HG02610 (cell line): ENCODE data around the gene ATXN1.

Experiments
- ATAC-seq: cut with Tn5 transposase; IDR thresholded peaks from one replicate; pipeline ENCODE4 v1.9.1; 2021; ENCODE audit warnings: mild to moderate bottlenecking, moderate library complexity; ENCODE audit not compliant: unreplicated experiment

The ATXN1 gene

DNA sequence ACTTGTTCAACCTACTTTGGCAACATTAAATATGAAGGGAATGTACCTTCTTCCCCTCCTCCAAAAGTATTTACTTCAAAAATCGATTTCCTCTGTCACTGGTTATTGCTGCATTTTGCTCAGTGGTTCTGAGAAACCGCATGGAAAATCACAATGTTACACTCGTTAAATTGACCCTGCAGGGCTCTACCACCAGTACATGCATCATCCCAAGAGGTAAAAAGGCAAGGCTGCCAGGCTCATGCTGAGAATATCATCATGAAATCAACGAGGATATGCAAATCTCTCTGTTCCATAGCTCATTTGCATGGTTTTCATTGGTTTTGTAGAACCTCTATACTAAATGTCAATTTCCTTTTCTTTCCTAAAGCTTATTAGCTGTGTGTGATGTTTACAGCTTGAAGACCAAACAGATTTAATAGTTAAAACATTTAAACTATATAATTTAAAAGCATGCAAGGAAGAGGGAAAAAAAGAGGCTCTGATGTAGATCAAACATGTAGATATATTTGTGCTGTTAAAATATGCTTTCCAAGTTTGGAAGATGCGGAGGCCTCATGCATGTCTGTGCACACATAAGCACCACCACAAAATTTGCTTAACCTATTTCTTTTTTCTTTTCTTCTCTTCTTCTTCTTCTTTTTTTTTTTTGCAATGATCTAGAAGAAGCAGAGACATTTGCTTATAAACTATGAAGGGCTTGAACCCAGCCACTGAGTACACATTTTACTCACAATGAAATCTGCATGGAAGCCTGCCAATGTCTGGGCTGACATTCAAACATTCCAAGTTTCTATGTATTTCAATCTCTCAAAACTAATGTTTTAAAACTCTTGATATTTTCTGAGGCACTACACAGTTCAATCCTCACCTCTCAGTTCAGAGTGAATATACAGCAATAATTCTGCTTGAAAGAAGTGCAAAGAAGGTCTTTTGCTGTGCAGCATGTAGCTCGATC is 328.9 kb downstream of the ATXN1 start:
- ATAC-seq = peak; percentile 70

DNA sequence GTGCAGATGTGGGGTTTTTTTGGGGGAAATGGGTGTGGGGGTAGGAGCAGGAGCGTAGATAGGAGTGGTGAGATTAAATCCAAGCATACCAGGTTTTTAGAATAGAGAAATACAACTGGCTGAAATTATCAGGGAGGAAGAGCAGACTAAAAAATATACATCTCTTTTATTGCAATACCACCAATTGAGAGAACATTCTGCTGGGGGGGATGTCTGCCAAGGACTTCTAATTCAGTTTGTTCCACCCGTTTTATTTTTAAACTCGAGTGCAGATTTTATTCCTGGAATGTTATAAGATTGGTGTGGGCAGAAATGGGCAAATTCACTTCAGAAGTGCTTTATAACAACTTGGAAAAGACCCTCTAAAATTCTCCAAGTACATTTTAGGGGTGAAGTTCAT is 330.2 kb downstream of the ATXN1 start:
- ATAC-seq = no peak

DNA sequence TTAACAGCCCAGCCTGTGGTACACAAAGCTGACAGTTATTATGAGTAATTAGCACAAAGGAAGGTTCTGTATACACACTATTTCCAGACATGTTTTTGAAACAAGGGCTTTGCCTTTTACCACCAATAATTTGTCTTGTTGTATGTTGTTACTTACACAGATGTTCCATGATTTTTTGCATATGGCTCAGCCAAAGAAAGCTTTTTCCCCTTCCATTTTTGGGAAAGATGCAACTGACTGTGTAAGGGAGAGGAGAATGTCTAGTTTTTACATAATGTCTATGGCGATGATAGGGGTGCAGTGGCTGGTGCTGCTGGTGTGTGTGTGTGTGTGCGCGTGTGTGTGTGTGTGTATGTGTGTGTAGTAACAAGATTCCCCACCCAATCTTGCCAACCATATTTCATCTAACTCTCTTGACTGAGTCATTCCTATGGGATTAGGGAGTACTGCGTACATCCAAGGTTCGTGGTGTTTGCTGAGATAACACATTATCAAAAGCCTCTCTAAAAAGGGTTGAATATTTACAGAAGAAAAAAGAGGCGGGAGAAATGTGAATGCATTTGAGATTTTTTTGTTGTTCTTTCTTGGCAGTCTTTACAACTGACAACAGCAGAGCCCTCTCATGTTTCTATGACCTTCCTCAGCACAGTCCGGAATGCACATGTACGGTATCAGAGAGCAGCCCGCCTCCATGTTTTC is 330.7 kb downstream of the ATXN1 start:
- no peak for ATAC-seq

DNA sequence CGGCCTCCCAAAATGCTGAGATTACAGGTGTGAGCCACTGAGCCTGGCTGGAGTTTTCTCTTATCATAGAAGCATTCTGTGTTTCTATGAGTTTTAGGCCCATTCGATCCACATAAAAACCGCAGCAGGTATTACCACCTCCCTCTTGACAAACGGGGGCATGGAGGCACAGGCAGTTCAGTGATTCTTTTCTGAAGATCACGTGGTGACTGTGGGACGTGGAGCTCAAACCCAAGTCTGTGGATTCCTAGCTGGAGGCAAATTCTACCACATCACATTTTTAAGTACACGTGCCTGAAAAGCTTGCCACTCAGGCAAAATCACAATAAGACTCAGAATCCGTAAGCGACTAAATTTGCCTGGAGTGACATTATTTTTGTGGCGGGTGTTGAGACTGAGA is 331.6 kb downstream of the ATXN1 start:
- ATAC-seq = no peak

DNA sequence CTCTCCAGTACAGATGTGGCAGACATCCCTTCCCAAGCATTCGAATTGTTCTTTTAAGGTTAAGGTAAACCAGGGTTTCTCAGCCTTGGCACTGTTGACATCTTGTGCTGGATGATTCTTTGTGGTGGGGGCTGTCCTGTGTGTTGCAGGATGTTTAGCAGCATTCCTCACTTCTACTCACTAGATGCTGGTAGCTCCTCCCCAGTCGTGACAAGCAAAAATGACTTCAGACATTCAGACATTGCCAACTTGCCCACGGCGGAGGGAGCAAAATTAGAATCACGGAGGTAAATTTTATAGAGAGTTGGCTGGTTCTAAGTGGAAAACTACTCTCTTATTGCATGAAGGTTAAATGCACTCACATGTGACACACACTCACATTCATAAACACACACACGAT is 334.1 kb downstream of the ATXN1 start:
- ATAC-seq = no peak

DNA sequence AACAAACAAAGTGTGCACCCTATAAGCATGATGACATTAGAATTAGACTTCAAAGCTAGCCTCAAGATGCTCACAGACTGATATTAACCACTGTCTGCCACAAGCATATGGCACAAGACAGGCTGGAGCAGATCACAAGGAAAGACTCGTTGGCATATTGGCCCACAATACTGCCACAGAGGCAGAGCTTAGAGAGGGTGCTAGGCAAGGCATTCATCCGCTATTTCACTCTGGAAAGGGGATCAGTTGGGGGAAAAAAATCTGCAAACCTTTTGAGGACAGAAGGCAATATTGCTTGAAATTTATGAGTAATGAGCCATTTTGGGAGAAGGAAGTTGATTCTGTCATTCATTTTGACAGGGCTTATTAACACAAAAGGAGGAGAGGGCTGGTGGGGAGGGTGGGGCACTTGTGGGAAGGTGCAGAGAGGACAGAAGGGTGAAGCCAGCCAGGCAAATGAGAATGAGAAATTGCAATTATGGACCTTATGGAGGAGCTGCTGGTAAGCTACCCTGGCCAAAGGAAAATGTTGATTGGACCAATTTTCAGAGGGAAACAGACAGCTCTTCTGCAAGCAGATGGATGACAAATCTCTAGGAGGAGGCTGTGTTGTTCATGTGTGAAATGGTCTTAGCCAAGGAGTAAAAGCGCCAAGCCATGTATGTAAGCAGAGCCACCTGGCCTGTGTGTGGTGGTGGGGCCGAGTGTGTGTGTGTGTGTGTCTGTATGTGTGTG is 335.2 kb downstream of the ATXN1 start:
- ATAC-seq = no peak

- peak; percentile 14 for ATAC-seq
Measured at GRCh38 chr6:16421462-16421960, 339.7 kb downstream of the ATXN1 start.

- ATAC-seq = peak; percentile 61
Measured at GRCh38 chr6:16420715-16421461, 340.4 kb downstream of the ATXN1 start.

DNA sequence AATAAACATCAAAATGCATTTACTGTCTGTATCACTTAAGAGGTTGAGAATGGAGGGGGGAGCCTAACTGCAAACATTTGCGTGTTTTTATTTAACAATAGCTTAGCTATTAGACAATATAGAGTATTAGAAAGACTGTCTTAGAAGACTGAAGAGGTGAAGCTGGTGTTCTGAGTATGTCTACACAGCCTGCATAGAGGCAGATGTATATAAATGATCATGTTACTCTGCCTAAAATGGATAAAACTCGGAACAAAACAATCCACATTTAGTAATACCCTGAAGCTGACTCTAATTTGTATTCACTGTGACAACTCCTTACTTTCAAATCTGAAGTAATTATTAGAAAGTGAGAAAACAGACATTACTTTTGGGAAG is 340.9 kb downstream of the ATXN1 start:
- ATAC-seq = peak; percentile 19

GRCh38 chr6:16419636-16420336 is 341.5 kb downstream of the ATXN1 start:
- peak; percentile 69 for ATAC-seq

DNA sequence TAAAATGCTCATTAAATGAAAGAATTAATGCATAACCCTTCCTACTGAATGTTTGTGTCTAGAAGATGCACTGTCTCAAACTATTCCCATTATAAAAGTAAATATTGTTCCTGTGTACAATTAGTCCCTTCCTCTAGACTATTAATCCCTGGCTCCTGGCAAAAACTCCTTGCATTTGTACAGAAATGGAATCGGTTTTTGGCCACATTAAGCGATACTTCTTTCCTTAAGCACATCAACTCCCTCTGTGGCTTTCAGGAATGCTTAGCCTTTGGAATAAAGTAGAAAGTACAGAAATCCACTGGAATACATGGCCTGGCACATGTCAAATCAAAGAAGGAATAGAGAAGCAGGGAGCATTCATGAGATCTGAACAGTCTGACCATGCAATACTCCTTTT is 343.1 kb downstream of the ATXN1 start:
- ATAC-seq = no peak

GRCh38 chr6:16415677-16416076 is 345.6 kb downstream of the ATXN1 start:
- no peak for ATAC-seq

- ATAC-seq = peak; percentile 74
Measured at GRCh38 chr6:16414205-16414604, 347.1 kb downstream of the ATXN1 start.

- ATAC-seq = peak; percentile 28
Measured at GRCh38 chr6:16413399-16413798, 347.9 kb downstream of the ATXN1 start.

GRCh38 chr6:16412982-16413381 is 348.3 kb downstream of the ATXN1 start:
- ATAC-seq = no peak

- ATAC-seq = no peak
Measured at GRCh38 chr6:16412171-16412570, 349.1 kb downstream of the ATXN1 start.

DNA sequence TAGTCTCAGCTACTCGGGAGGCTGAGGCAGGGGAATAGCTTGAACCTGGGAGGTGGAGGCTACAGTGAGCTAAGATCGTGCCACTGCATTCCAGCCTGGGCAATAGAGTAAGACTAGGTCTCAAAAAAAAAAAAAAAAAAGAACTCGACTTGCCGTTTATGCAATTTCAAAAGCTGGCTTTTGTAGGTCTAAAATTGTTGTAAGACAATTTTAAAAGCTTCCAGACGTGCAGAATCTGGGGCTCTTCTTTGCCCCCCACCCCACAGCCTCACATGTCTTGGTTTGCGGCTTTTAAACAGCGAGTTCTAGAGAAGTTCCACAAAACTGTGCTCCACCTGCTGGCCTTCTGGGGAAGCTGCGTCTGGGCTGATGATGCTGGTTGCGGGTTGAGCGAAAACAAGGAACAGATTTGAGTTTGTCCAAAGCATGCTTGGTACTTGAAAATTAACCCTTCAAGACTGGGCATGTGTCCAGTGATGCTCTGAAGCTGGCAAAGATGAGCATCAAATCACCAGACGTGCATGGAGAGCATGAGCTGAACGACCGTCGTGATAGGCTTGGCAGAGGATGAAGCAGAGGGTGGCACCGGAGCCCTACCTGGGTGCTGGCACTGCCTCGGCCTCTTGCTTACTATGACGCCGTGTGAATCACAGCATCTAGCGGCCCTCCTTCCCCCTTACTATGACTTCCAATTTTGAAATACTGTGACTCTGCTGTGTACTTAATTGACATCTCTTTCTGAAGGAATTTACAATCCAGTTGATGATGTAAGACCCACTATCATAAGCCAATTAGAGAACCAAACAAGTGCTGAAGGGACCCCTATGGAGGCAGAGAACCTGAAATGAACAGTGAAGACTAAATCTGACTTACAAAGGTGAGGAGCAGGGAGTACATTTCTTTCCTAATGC is 351.5 kb downstream of the ATXN1 start:
- peak; percentile 44 for ATAC-seq

GRCh38 chr6:16408766-16409165 is 352.5 kb downstream of the ATXN1 start:
- ATAC-seq = no peak

- ATAC-seq = no peak
Measured at GRCh38 chr6:16406966-16407365, 354.3 kb downstream of the ATXN1 start.
